ENCODE data around the gene DNAJB14.

DNAJB14 gene

GRCh38 chr4:99950913-99951254, 4.5 kb upstream of the DNAJB14 start:
- DNase-seq: no peak
- Mint-ChIP-seq H3K4me1 (ENCODE audit: low read depth) (peaks cover 21% of the 10 kb centered on the region), H3K9me3 (no peaks in the 10 kb centered on the region), H3K36me3 (ENCODE audit: low read depth) (peaks cover 3% of the 10 kb centered on the region), H3K27me3 (no peaks in the 10 kb centered on the region), H3K4me3 (no peak overlapping the region), H3K27ac (no peak overlapping the region)

DNA sequence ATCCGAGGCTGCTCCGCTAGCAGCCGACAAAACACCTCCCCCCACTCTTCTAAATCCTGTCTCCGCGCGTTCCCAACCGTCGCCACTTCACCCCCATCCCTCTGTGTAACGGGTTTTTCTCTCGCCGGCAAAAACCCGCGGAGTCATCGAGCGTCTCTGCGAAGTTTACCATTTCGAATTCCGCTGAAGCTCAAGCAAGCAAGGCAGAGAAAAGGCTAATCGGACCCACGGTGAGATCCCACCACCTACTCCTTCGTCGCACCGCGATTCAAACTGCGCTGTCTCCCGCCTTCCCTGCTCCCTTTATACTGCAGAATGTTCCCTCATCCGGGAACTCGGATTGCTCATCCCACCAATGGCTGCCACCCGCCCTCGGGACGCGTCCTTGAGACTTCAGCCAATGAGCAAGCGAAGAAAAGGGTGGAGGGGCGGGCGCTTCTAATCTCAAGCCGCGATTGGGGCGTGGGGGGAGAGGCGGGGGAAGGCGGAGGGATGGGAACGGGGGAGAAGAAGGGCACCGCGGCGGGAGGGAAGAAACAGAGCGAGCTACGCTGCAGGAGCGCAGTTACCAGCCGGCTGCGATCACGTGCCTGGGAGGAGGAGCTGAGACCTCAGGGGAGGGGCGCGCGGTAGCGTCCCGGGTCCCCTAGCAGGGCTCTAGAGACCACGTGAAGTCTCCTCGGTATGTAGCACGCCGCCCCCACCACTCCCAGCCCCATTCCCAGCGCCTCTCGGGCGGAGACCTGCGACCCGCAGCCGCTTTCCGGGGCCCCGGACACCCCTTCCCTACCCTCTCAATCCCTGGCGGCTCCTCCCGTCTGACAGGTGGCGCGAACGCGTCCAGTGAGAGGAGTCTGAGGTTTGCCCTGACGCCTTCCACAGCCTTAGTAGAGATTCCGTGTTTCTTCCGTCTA, 3.8 kb upstream of the DNAJB14 start, which contains the start of gene H2AZ1:
Gene H2AZ1 (minus strand): TSS at position 277 of the 914 bp plus-strand sequence. CDS start 105 bp downstream, at position 172.
- Mint-ChIP-seq H3K4me1 (ENCODE audit: low read depth) (peaks cover 26% of the 10 kb centered on the region), H3K36me3 (ENCODE audit: low read depth) (peaks cover 10% of the 10 kb centered on the region), H3K27me3 (no peaks in the 10 kb centered on the region), H3K27ac (no peak within 1 kb of the TSS), H3K4me3 (no peak within 1 kb of the TSS), H3K9me3 (no peaks in the 10 kb centered on the region)
- peak; percentile 96 for DNase-seq

DNA sequence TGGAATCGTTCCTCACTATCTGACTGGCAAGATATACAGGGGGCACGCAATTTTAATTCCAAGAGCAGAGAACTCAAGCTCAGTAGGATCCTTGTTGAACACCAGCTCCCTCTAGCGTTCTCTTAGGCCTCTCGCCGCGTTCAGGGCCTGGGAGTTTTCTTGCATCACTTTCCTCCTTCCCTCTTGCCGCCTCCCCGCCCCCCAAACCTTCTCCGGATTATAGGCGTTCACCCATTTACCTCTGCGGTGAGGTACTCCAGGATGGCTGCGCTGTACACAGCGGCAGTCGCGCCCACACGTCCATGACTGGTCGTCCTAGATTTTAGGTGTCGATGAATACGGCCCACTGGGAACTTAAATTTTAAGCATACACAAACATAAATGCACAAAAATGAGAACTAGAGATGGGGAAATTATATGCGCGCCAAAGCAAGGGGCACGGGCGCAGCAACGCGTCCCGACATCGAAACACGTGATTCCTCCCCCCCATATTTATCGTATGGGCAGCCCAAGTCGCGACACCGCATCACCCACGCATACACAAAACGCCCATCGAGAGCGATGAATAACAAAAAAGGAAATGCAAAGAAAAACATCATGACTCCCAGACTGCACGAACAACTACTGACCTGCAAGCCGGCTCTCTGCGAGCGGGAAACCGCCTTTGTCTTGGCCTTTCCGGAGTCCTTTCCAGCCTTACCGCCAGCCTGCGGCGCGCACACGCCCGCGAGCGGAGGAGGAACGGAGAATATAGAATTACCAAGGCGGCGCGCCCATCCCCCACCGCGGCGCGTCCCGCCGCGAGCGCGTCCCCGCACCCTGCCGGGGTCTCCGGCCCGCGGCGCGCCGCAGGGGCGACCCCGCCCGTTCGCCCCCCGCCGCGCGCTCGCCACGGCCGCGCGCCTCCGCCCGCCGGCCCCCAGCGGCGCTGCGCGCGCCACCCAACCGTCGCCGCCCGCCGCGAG, 2.9 kb upstream of the DNAJB14 start:
- DNase-seq: peak; percentile 89
- H3K36me3 Mint-ChIP-seq (ENCODE audit: low read depth): peaks cover 18% of the 10 kb centered on the region
- no peak overlapping the region for H3K27ac Mint-ChIP-seq

DNA sequence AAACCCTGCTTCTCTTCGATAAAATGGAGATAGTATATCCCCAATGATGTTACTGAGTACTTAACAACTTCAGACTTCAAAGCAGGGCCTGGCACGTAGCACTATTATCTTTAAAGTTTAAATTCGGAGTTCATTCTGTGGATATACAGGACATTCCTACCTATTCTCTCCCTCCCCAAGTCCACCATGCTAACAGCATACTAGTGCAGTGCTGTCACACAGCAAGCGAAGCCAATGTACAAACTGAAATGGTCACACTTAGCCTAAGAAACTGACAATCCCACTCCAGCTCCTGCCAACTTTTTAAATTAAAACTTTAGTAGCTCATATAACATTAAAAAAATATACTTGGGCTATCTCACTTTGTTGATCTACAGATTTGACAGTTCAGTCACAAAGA, 1.2 kb upstream of the DNAJB14 start:
- H3K9me3 Mint-ChIP-seq: no peaks in the 10 kb centered on the region
- no peak for DNase-seq
- no peaks in the 10 kb centered on the region for H3K27me3 Mint-ChIP-seq
- peaks cover 50% of the 10 kb centered on the region for H3K4me1 Mint-ChIP-seq (ENCODE audit: low read depth)
- H3K27ac Mint-ChIP-seq: no peak overlapping the region
- H3K36me3 Mint-ChIP-seq (ENCODE audit: low read depth): peaks cover 35% of the 10 kb centered on the region
- no peak overlapping the region for H3K4me3 Mint-ChIP-seq

More for the DNA sequence above, 2.9 kb upstream of the DNAJB14 start:
- H3K4me1 Mint-ChIP-seq (ENCODE audit: low read depth): peaks cover 33% of the 10 kb centered on the region
- H3K4me3 Mint-ChIP-seq: no peak overlapping the region
- H3K9me3 Mint-ChIP-seq: no peaks in the 10 kb centered on the region
- no peaks in the 10 kb centered on the region for H3K27me3 Mint-ChIP-seq

DNA sequence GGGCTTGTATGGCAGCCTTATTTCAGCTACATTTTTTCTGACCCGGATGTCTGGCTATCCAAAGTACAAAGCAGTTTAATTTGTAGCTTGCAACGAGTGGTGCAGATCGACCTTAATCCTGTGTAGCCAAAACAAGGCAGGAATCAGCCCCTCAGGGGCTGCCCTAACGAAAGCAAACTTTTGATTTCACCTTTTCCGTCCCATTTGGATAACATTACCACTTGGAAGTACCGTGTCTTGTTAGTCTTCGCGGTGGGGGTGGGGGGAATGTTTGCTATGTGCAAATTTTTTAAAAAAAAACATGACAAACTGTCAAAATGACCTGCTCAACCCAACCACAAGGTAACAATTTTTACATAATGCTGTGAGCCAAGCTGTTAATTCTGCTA, 766 bp upstream of the DNAJB14 start:
- Mint-ChIP-seq H3K4me3 (no peak overlapping the region), H3K27me3 (no peaks in the 10 kb centered on the region), H3K27ac (no peak overlapping the region), H3K4me1 (ENCODE audit: low read depth) (peaks cover 51% of the 10 kb centered on the region), H3K9me3 (no peaks in the 10 kb centered on the region), H3K36me3 (ENCODE audit: low read depth) (peaks cover 37% of the 10 kb centered on the region)
- no peak for DNase-seq

GRCh38 chr4:99945718-99946355, 581 bp downstream of the DNAJB14 start:
- Mint-ChIP-seq H3K27me3 (no peaks in the 10 kb centered on the region), H3K4me3 (peak overlapping the region; percentile 97), H3K9me3 (no peaks in the 10 kb centered on the region), H3K4me1 (ENCODE audit: low read depth) (peaks cover 56% of the 10 kb centered on the region), H3K36me3 (ENCODE audit: low read depth) (peaks cover 43% of the 10 kb centered on the region), H3K27ac (peak overlapping the region; percentile 96)
- no peak for DNase-seq

DNA sequence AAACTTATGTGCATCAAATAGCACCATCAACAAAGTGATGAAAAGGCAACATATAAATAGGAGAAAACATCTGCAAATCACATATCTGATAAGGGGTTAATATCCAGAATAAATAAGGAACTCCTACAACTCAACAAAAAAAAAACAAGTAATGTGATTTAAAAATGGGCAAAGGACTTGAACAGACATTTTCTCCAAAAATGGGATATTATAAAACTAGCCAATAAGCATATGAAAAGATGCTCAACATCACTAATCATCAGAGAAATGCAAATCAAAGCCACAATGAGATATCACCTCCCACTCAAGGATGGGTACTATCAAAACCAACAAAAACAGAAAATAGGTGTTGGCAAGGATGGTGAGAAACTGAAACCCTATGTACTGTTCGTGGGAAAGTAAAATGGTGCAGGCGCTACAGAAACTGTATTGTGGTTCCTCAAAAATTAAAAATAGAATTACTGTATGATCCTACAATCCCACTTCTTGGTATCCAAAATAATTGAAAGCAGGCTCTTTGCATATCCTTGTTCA, 2.4 kb downstream of the DNAJB14 start:
- H3K36me3 Mint-ChIP-seq (ENCODE audit: low read depth): peaks cover 49% of the 10 kb centered on the region
- H3K9me3 Mint-ChIP-seq: no peaks in the 10 kb centered on the region
- peak overlapping the region; percentile 48 for H3K27ac Mint-ChIP-seq
- H3K4me1 Mint-ChIP-seq (ENCODE audit: low read depth): peaks cover 64% of the 10 kb centered on the region
- peak overlapping the region; percentile 97 for H3K4me3 Mint-ChIP-seq
- H3K27me3 Mint-ChIP-seq: no peaks in the 10 kb centered on the region
- no peak for DNase-seq

DNA sequence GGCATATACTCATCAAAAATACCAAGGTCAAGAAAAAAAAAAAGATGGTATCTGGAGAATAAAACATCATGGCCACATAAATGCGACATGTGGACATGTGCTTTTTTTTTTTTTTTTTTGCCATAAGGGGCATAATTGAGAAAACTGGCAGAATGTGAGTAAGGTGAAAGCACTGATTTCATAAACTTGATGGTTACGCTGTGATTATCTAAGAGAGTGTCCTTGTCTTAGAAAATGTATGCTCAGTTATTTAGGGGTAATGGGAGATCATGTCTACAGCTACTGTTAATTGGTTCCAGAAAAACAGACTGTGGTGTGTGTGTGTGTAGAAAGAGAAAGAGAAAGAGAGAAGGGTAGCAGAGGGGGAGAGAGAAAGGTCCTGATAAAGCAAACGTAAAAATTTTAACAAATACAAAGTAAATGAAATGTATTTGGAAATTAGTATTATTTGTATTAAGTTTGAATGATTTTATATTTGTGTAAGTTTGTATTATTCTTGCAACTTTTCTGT, 8.1 kb downstream of the DNAJB14 start:
- H3K4me1 Mint-ChIP-seq (ENCODE audit: low read depth): peaks cover 48% of the 10 kb centered on the region
- peaks cover 9% of the 10 kb centered on the region for H3K9me3 Mint-ChIP-seq
- H3K27ac Mint-ChIP-seq: no peak overlapping the region
- no peak overlapping the region for H3K4me3 Mint-ChIP-seq
- H3K27me3 Mint-ChIP-seq: no peaks in the 10 kb centered on the region
- peaks cover 67% of the 10 kb centered on the region for H3K36me3 Mint-ChIP-seq (ENCODE audit: low read depth)
- no peak for DNase-seq

DNA sequence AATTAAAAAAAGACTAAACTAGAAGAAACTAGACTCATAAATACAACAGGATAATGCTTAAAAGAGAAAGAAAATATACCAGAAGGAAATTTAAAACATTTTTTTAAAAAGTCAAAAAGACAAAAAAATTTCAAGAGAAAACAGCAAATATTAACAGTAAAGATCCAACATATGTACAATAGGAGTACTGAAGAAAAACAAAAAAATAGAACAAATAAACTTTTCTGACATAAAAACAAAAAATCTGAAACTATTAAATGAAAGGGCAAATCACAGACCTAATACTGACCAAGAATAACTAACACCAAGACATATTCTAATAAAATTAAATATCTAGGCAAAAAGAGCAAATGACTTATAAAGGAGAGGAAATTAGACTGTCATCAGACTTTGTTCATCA, 11.5 kb downstream of the DNAJB14 start:
- Mint-ChIP-seq H3K27me3 (no peaks in the 10 kb centered on the region), H3K36me3 (ENCODE audit: low read depth) (peaks cover 71% of the 10 kb centered on the region), H3K4me1 (ENCODE audit: low read depth) (peaks cover 48% of the 10 kb centered on the region), H3K4me3 (no peak overlapping the region), H3K27ac (no peak overlapping the region), H3K9me3 (peaks cover 9% of the 10 kb centered on the region)
- no peak for DNase-seq

GRCh38 chr4:99927566-99927965, 18.9 kb downstream of the DNAJB14 start:
- no peaks in the 10 kb centered on the region for H3K27me3 Mint-ChIP-seq
- no peak overlapping the region for H3K27ac Mint-ChIP-seq
- H3K9me3 Mint-ChIP-seq: no peaks in the 10 kb centered on the region
- H3K4me1 Mint-ChIP-seq (ENCODE audit: low read depth): peaks cover 38% of the 10 kb centered on the region
- peaks cover 69% of the 10 kb centered on the region for H3K36me3 Mint-ChIP-seq (ENCODE audit: low read depth)
- H3K4me3 Mint-ChIP-seq: no peak overlapping the region
- DNase-seq: no peak

DNA sequence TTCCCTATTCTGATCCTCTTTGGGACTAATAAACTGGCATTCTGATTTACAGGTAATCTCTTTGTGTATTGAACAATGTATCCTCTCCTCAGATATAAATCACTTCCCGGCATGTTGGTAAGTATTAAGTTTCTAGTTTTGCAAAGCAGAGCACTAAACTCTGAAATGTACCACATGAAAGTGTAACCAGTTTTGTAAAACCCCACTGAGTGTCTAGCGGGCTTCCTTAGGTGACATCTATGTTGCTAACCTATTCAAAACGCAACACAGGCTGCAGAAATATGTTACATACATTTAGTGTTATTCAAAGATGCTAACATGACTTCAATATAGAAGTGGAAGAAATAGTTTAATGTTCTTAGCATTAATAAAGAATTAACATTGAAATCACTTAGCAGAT, 25.2 kb downstream of the DNAJB14 start:
- H3K27me3 Mint-ChIP-seq: no peaks in the 10 kb centered on the region
- DNase-seq: no peak
- peaks cover 15% of the 10 kb centered on the region for H3K4me1 Mint-ChIP-seq (ENCODE audit: low read depth)
- H3K4me3 Mint-ChIP-seq: no peak overlapping the region
- H3K9me3 Mint-ChIP-seq: peaks cover 2% of the 10 kb centered on the region
- H3K36me3 Mint-ChIP-seq (ENCODE audit: low read depth): peaks cover 76% of the 10 kb centered on the region
- H3K27ac Mint-ChIP-seq: peak overlapping the region; percentile 0

DNA sequence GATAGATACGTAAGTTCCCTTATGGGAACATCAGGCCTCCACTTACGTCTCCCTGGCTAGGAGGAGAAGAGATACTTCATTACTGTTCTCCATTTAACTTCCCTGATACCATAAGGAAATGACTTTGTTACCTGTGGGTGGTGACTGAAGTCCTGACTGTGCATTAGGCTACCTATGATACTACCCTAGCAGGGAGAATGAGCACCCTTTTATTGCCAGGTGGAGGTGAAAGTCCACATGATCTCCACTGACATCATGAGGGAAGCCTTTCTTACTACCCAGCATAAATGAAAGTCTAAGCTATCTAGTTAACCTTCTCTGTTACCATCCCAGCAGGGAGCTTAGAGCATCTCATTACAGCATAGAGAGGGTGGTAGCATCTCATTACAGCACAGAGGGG, 27.8 kb downstream of the DNAJB14 start:
- H3K4me1 Mint-ChIP-seq (ENCODE audit: low read depth): peaks cover 12% of the 10 kb centered on the region
- H3K4me3 Mint-ChIP-seq: no peak overlapping the region
- H3K36me3 Mint-ChIP-seq (ENCODE audit: low read depth): peaks cover 84% of the 10 kb centered on the region
- H3K27ac Mint-ChIP-seq: no peak overlapping the region
- DNase-seq: no peak
- peaks cover 2% of the 10 kb centered on the region for H3K9me3 Mint-ChIP-seq
- no peaks in the 10 kb centered on the region for H3K27me3 Mint-ChIP-seq

- Mint-ChIP-seq H3K27me3 (no peaks in the 10 kb centered on the region), H3K9me3 (peaks cover 2% of the 10 kb centered on the region), H3K4me3 (no peak overlapping the region), H3K4me1 (ENCODE audit: low read depth) (peaks cover 14% of the 10 kb centered on the region), H3K27ac (no peak overlapping the region), H3K36me3 (ENCODE audit: low read depth) (peaks cover 84% of the 10 kb centered on the region)
- no peak for DNase-seq
Measured at GRCh38 chr4:99917575-99917974, 28.8 kb downstream of the DNAJB14 start.

- DNase-seq: no peak
- Mint-ChIP-seq H3K27me3 (no peaks in the 10 kb centered on the region), H3K4me3 (no peak overlapping the region), H3K36me3 (ENCODE audit: low read depth) (peaks cover 83% of the 10 kb centered on the region), H3K27ac (no peak overlapping the region), H3K4me1 (ENCODE audit: low read depth) (peaks cover 10% of the 10 kb centered on the region), H3K9me3 (peaks cover 2% of the 10 kb centered on the region)
Measured at GRCh38 chr4:99915449-99915848, 31.0 kb downstream of the DNAJB14 start.

Data from activated T-cell treated with anti-CD3 and anti-CD28 coated beads, Interleukin-2, amount 50 U/mL, for 24 hours (primary cell).